Mesendoderm (in vitro differentiated cells): ENCODE data around the gene SNX11.

Experiments used
- DNase-seq: peaks from one replicate; pipeline ENCODE4 v3.0.0; 2013
- H2AK5ac ChIP-seq: 2 replicates; pipeline ENCODE4 v1.6.1; 2013; ENCODE audit warnings: low read length, inconsistent platforms
- H2BK120ac ChIP-seq: 2 replicates; pipeline ENCODE4 v1.6.1; 2013; ENCODE audit warnings: low read depth, mild to moderate bottlenecking, low read length, moderate library complexity, mixed read lengths
- H2BK15ac ChIP-seq: replicated peaks from 2 replicates; pipeline ENCODE4 v1.6.1; 2013; ENCODE audit warnings: low read depth, mild to moderate bottlenecking, moderate library complexity
- H2BK5ac ChIP-seq: 2 replicates; pipeline ENCODE4 v1.6.1; 2013; ENCODE audit warnings: low read length, inconsistent platforms
- H3K18ac ChIP-seq: 2 replicates; pipeline ENCODE4 v1.6.1; 2013; ENCODE audit warnings: mild to moderate bottlenecking, low read length, mixed read lengths
- H3K23ac ChIP-seq: one replicate; pipeline ENCODE4 v1.6.1; 2013; ENCODE audit warnings: low read length
- H3K27ac ChIP-seq: 2 replicates; pipeline ENCODE4 v1.5.1; 2013; ENCODE audit warnings: low read depth, mild to moderate bottlenecking, inconsistent platforms, low read length, moderate library complexity
- H3K27me3 ChIP-seq: 2 replicates; pipeline ENCODE4 v1.6.1; 2013; ENCODE audit warnings: low read length, control low read depth, mild to moderate bottlenecking, inconsistent platforms; ENCODE audit not compliant: insufficient read depth, poor library complexity
- H3K36me3 ChIP-seq: 2 replicates; pipeline ENCODE4 v1.6.1; 2013; ENCODE audit warnings: low read length, inconsistent platforms; ENCODE audit not compliant: control insufficient read depth, insufficient read depth
- H3K4ac ChIP-seq: one replicate; pipeline ENCODE4 v1.6.1; 2013; ENCODE audit warnings: low read depth, mild to moderate bottlenecking, low read length, moderate library complexity
- H3K4me1 ChIP-seq: 2 replicates; pipeline ENCODE4 v1.6.1; 2013; ENCODE audit warnings: low read depth, low read length, inconsistent platforms; ENCODE audit not compliant: control insufficient read depth
- H3K4me2 ChIP-seq: 2 replicates; pipeline ENCODE4 v1.6.1; 2013; ENCODE audit warnings: low read length
- H3K4me3 ChIP-seq: 2 replicates; pipeline ENCODE4 v1.5.1; 2013; ENCODE audit warnings: mild to moderate bottlenecking, low read length
- H3K56ac ChIP-seq: one replicate; pipeline ENCODE4 v1.6.1; 2013; ENCODE audit warnings: low read length
- H3K79me1 ChIP-seq: 2 replicates; pipeline ENCODE4 v1.6.1; 2013; ENCODE audit warnings: low read length, inconsistent platforms
- H3K79me2 ChIP-seq: 2 replicates; pipeline ENCODE4 v1.6.1; 2013; ENCODE audit warnings: mild to moderate bottlenecking, low read length; ENCODE audit not compliant: control insufficient read depth, insufficient read depth
- H3K9ac ChIP-seq: 2 replicates; pipeline ENCODE4 v1.6.1; 2013; ENCODE audit warnings: low read length, inconsistent platforms
- H4K5ac ChIP-seq: one replicate; pipeline ENCODE4 v1.6.1; 2013; ENCODE audit warnings: low read length
- H4K8ac ChIP-seq: one replicate; pipeline ENCODE4 v1.6.1; 2013; ENCODE audit warnings: low read depth, mild to moderate bottlenecking, control low read depth, low read length, moderate library complexity
- WGBS: extraction: QIAGEN DNeasy Blood & Tissue Kit; methylation state at CpG from one replicate; pipeline ENCODE4 v1.1.7; 2013; ENCODE audit warnings: low lambda C conversion rate, missing lambda C conversion rate; ENCODE audit not compliant: insufficient coverage; ENCODE audit errors: extremely low coverage; 5-methylcytosine and 5-hydroxymethylcytosine counted together

The SNX11 gene

DNA sequence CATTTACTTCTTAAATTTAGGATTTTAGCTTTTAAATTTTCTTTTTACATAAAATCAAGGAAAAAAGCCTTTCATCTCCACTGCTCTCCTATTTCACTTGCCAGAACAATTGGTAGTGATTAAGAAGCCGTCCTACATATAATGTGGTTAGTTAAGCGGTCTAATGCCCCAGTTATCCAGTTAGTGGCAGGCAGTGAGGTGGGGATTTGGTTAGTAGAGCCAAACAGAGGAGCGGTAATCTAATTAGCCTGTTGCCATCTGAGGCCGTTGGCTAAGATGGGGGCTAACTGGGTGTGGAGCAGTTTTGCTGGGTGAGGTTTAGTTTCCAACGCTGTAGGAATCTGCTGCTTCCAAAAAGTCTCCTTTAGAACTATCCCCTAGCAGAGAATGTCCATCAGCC is 22.4 kb downstream of the SNX11 start:
- Histone ChIP-seq H2BK15ac (no peak overlapping the region), H3K4me2 (no peak overlapping the region), H2AK5ac (no peak overlapping the region), H4K8ac (no peak overlapping the region), H3K4me1 (no peaks in the 10 kb centered on the region), H3K79me2 (no peaks in the 10 kb centered on the region), H3K23ac (no peak overlapping the region), H3K4ac (no peak overlapping the region), H3K36me3 (no peaks in the 10 kb centered on the region), H3K56ac (no peak overlapping the region), H3K18ac (no peak overlapping the region), H3K4me3 (no peak overlapping the region), H2BK5ac (no peak overlapping the region), H3K27me3 (no peaks in the 10 kb centered on the region), H3K79me1 (no peaks in the 10 kb centered on the region), H4K5ac (no peak overlapping the region), H3K9ac (no peak overlapping the region), H2BK120ac (no peak overlapping the region), H3K27ac (no peak overlapping the region)
- peak; percentile 11 for DNase-seq
- WGBS, result no CpG with 5 or more reads among the region's 5 CpGs

DNA sequence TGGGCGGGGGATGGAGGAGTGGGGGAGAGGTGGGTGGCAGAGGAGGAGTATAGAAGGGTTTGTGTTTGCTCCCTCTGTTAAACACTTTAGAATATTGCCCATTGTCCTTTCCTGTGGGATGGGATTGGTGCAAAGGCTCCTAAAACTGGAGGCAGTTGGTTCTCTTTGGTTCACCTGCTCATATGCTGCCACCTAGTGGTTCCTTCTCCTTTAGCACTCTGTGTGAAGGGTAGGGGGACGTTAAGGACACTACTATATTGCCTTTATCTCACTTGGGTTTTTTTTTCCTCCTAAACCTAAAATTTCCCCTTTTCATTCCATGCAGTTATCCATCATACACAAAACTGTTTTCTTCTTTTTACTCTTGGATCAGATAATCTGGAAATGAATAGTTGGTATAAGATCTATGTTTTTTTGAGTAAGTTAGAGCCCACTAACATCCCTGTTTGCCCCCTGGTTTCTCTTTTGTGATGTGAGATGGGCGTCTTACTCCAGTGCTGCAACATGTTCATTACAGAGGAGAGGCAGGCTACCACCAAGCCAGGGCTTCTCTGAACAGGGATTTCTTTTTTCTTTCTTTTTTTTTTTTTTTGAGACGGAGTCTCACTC is 23.8 kb downstream of the SNX11 start:
- no peak overlapping the region for H3K4me2 ChIP-seq
- H3K9ac ChIP-seq, result no peak overlapping the region
- DNase-seq, result peak; percentile 90
- H3K4ac ChIP-seq, result no peak overlapping the region
- H2BK15ac ChIP-seq, result no peak overlapping the region
- H2BK120ac ChIP-seq, result no peak overlapping the region
- H3K27me3 ChIP-seq, result no peaks in the 10 kb centered on the region
- no peak overlapping the region for H3K56ac ChIP-seq
- no CpG with 5 or more reads among the region's 4 CpGs for WGBS
- no peaks in the 10 kb centered on the region for H3K36me3 ChIP-seq
- H2BK5ac ChIP-seq, result no peak overlapping the region
- H3K23ac ChIP-seq, result no peak overlapping the region
- no peak overlapping the region for H4K8ac ChIP-seq
- no peaks in the 10 kb centered on the region for H3K79me1 ChIP-seq
- no peak overlapping the region for H2AK5ac ChIP-seq
- no peak overlapping the region for H3K4me3 ChIP-seq
- no peak overlapping the region for H4K5ac ChIP-seq
- no peak overlapping the region for H3K27ac ChIP-seq
- no peaks in the 10 kb centered on the region for H3K4me1 ChIP-seq
- H3K18ac ChIP-seq, result no peak overlapping the region
- no peaks in the 10 kb centered on the region for H3K79me2 ChIP-seq

DNA sequence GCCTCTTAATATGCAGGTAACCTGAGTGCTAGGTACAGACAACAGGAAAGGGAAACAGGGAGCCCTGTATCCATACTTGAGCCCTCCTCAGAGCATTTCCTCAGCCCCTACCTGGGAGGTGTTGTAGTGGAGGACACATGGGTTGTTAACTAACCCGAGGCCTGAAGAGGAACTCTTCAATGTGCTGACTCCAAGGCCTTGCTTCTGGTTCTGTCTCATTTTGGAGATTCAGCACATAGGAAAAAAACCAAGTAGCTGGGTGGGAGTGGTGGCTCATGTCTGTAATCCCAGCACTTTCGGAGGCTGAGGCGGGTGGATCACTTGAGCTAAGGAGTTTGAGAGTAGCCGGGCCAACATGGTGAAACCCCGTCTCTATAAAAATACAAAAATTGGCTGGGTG is 24.8 kb downstream of the SNX11 start:
- Histone ChIP-seq H3K18ac (no peak overlapping the region), H2BK15ac (no peak overlapping the region), H3K79me2 (no peaks in the 10 kb centered on the region), H3K27me3 (no peaks in the 10 kb centered on the region), H3K36me3 (no peaks in the 10 kb centered on the region), H3K9ac (no peak overlapping the region), H4K5ac (no peak overlapping the region), H2BK5ac (no peak overlapping the region), H3K4me3 (no peak overlapping the region), H3K79me1 (no peaks in the 10 kb centered on the region), H4K8ac (no peak overlapping the region), H3K4me2 (no peak overlapping the region), H2BK120ac (no peak overlapping the region), H3K56ac (no peak overlapping the region), H2AK5ac (no peak overlapping the region), H3K23ac (no peak overlapping the region), H3K4me1 (no peaks in the 10 kb centered on the region), H3K4ac (no peak overlapping the region), H3K27ac (no peak overlapping the region)
- WGBS, result no CpG with 5 or more reads among the region's 5 CpGs
- DNase-seq, result no peak

DNA sequence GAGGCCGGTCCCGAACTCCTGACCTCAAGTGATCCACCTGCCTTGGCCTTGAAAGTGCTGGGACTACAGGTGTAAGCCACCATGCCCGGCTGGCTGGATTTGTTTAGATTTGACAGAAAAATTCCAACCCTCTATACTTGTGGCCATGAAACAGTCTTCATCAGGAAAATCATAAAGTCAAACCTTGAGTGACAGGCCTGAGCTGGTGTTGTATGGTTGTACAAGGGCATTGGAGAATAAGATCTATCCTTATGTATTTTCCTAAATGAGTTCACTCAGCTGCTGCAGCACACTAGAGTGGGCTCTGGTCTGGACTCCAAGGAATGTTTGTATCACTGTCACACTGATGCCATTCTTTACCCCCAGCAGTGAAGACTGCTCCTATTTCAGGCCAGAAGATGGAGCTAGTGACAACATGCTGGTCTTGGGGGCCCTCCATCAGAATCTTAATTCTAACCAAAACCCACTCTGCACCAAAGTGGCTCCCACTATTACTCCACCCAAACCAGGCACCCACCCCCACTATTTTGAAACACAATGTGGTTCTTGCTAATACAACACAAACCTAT is 27.4 kb downstream of the SNX11 start:
- Histone ChIP-seq H3K27me3 (no peaks in the 10 kb centered on the region), H3K18ac (no peak overlapping the region), H3K4me1 (no peaks in the 10 kb centered on the region), H3K56ac (no peak overlapping the region), H3K79me1 (no peaks in the 10 kb centered on the region), H3K79me2 (no peaks in the 10 kb centered on the region), H2BK5ac (no peak overlapping the region), H4K8ac (no peak overlapping the region), H2BK15ac (no peak overlapping the region), H3K4me2 (no peak overlapping the region), H3K23ac (no peak overlapping the region), H2BK120ac (no peak overlapping the region), H2AK5ac (no peak overlapping the region), H3K27ac (no peak overlapping the region), H3K4me3 (no peak overlapping the region), H3K36me3 (no peaks in the 10 kb centered on the region), H3K9ac (no peak overlapping the region), H4K5ac (no peak overlapping the region), H3K4ac (no peak overlapping the region)
- peak; percentile 73 for DNase-seq
- WGBS, result no CpG with 5 or more reads among the region's 3 CpGs

DNA sequence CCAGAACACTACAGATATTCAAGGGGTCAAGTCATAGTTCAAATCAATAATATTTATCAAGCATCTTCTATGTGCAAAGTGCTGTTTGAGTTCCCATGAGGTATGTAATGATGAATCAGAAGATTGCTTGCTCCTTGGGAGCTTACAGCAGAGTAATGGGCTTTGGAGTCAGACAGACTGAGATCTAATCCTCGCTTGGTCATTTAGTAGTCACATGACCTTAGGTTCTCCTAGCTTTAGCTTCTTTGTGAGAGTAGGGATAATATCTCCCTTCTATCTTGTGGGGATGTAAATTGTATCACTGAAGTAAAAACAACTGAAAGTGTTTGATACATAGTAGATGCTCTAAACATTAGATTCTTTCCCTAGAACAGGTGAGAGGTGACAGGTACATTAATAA is 30.1 kb downstream of the SNX11 start:
- H2BK120ac ChIP-seq, result no peak overlapping the region
- H3K18ac ChIP-seq, result no peak overlapping the region
- H2BK5ac ChIP-seq, result no peak overlapping the region
- no peak for DNase-seq
- no peak overlapping the region for H4K5ac ChIP-seq
- H3K56ac ChIP-seq, result no peak overlapping the region
- no CpG with 5 or more reads among the region's 1 CpG for WGBS
- H3K4ac ChIP-seq, result no peak overlapping the region
- H3K4me3 ChIP-seq, result no peak overlapping the region
- no peaks in the 10 kb centered on the region for H3K79me2 ChIP-seq
- H3K27ac ChIP-seq, result no peak overlapping the region
- H3K79me1 ChIP-seq, result no peaks in the 10 kb centered on the region
- H3K4me2 ChIP-seq, result no peak overlapping the region
- H3K9ac ChIP-seq, result no peak overlapping the region
- no peaks in the 10 kb centered on the region for H3K36me3 ChIP-seq
- H2BK15ac ChIP-seq, result no peak overlapping the region
- no peak overlapping the region for H4K8ac ChIP-seq
- no peak overlapping the region for H3K23ac ChIP-seq
- no peak overlapping the region for H2AK5ac ChIP-seq
- no peaks in the 10 kb centered on the region for H3K27me3 ChIP-seq
- H3K4me1 ChIP-seq, result no peaks in the 10 kb centered on the region

DNA sequence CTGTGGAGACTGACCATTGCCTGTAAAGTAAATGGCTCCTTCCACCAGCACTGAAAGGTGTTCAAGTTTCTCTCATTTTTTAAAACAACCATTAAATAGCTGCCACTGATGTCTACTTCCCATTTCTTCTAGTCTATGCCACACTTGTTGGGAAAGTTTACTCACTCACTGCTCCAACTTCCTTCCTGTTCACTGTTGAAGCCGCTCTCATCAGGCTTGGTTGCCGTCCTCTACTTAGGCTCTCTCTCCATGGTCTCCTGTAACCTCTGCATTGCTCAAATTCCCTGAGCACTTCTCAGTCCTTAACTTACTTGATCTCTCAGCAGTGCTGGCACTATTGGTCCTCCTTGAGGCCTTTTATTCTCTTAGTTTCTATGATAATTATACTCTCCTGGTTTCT is 32.4 kb downstream of the SNX11 start:
- Histone ChIP-seq H3K56ac (no peak overlapping the region), H3K23ac (no peak overlapping the region), H3K18ac (no peak overlapping the region), H3K79me1 (no peaks in the 10 kb centered on the region), H2BK120ac (no peak overlapping the region), H2BK5ac (no peak overlapping the region), H3K27ac (no peak overlapping the region), H3K4me1 (no peaks in the 10 kb centered on the region), H3K9ac (no peak overlapping the region), H4K5ac (no peak overlapping the region), H3K36me3 (no peaks in the 10 kb centered on the region), H3K27me3 (no peaks in the 10 kb centered on the region), H3K4ac (no peak overlapping the region), H3K79me2 (no peaks in the 10 kb centered on the region), H2AK5ac (no peak overlapping the region), H4K8ac (no peak overlapping the region), H3K4me2 (no peak overlapping the region), H2BK15ac (no peak overlapping the region), H3K4me3 (no peak overlapping the region)
- no CpG with 5 or more reads among the region's 2 CpGs for WGBS
- DNase-seq, result no peak
